Neural progenitor cell (in vitro differentiated cells): ENCODE measurements around the gene ARPP21.

ENCODE experiments used
- CTCF ChIP-seq: fragments of 200-600 bp; sonication (generic); IDR thresholded peaks from 2 replicates; pipeline ENCODE4 v1.5.1; 2017; ENCODE audit warnings: antibody characterized with exemption, mild to moderate bottlenecking
- EZH2 ChIP-seq: fragments of 200-600 bp; sonication (generic); IDR thresholded peaks from 2 replicates; pipeline ENCODE4 v1.6.1; 2017; ENCODE audit warnings: antibody characterized with exemption, mild to moderate bottlenecking, moderate library complexity

DNA sequence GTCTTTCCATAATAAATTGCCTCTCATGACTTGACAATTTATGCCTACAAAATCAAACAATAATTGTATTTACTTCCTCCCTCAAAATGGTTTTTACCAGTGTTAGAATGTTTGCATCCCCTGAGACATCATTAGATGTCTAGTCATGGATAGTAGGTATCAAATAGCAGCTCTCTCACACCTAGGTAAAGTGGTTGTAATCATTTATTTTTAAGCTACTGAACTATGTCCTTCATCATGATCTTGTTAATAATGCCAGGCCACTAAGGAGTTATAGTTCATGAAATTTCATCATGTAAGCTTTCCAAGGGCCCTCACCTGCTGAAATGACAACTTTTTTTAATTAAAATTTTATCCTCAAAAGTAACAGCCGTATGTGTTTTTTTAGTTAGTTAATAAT is 134.1 kb downstream of the ARPP21 start:
- TF ChIP-seq CTCF (no peak), EZH2 (no peak)
